ENCODE results near the gene RAB11FIP4.

RAB11FIP4 gene

GRCh38 chr17:31479524-31479923 is 88.0 kb downstream of the RAB11FIP4 start:
- Histone ChIP-seq H3K36me3 (no peaks in the 10 kb centered on the region), H3K9me3 (replicated peaks in 1 of 11) (no peaks in the 10 kb centered on the region)
- no peak for TF ChIP-seq Cebpa-rat (IDR thresholded peaks at IDR 0.05)

GRCh38 chr17:31480067-31480466 is 88.6 kb downstream of the RAB11FIP4 start:
- no peak for TF ChIP-seq Cebpa-rat (IDR thresholded peaks at IDR 0.05)
- H3K4me2 ChIP-seq: no peak overlapping the region
- H3K36me3 ChIP-seq: no peaks in the 10 kb centered on the region
- no peaks in the 10 kb centered on the region for H3K9me3 ChIP-seq (replicated peaks in 1 of 11)
- H3K4me1 ChIP-seq: peaks cover 20 to 26% (median 23%) of the 10 kb centered on the region in 10 experiments
- H3K27ac ChIP-seq: no peak overlapping the region
- H3K9ac ChIP-seq: no peak overlapping the region
- H3K4me3 ChIP-seq: no peak overlapping the region
- H3K27me3 ChIP-seq: no peaks in the 10 kb centered on the region; a peak in 1 of 22 replicates
- no peaks in the 10 kb centered on the region for H4K20me1 ChIP-seq

More at GRCh38 chr17:31479524-31479923, 88.0 kb downstream of the RAB11FIP4 start:
- H4K20me1 ChIP-seq: no peaks in the 10 kb centered on the region
- peaks cover 25 to 31% (median 29%) of the 10 kb centered on the region in 10 experiments for H3K4me1 ChIP-seq
- no peak overlapping the region for H3K4me3 ChIP-seq
- H3K27ac ChIP-seq: no peak overlapping the region
- no peak overlapping the region for H3K9ac ChIP-seq
- H3K4me2 ChIP-seq: no peak overlapping the region
- no peaks in the 10 kb centered on the region; a peak in 1 of 22 replicates for H3K27me3 ChIP-seq

- no peaks in the 10 kb centered on the region for H4K20me1 ChIP-seq
- H3K4me1 ChIP-seq: peaks cover 9 to 15% (median 12%) of the 10 kb centered on the region in 10 experiments
- TF ChIP-seq Cebpa-rat (IDR thresholded peaks at IDR 0.05): no peak
These were observed 89.7 kb downstream of the RAB11FIP4 start for GRCh38 chr17:31480904-31481782.

GRCh38 chr17:31481783-31482081 is 90.3 kb downstream of the RAB11FIP4 start:
- no peak overlapping the region for H3K9ac ChIP-seq
- H3K27me3 ChIP-seq: no peaks in the 10 kb centered on the region
- no peaks in the 10 kb centered on the region for H3K9me3 ChIP-seq (replicated peaks in 1 of 11)
- TF ChIP-seq Cebpa-rat (IDR thresholded peaks at IDR 0.05): no peak
- H4K20me1 ChIP-seq: no peaks in the 10 kb centered on the region
- H3K4me3 ChIP-seq: no peak overlapping the region
- no peak overlapping the region for H3K27ac ChIP-seq
- no peaks in the 10 kb centered on the region for H3K36me3 ChIP-seq
- H3K4me2 ChIP-seq: no peak overlapping the region
- peaks cover 3 to 10% (median 7%) of the 10 kb centered on the region in 10 experiments for H3K4me1 ChIP-seq

More at GRCh38 chr17:31480904-31481782, 89.7 kb downstream of the RAB11FIP4 start:
- Histone ChIP-seq H3K36me3 (no peaks in the 10 kb centered on the region), H3K27ac (no peak overlapping the region), H3K9ac (no peak overlapping the region), H3K27me3 (no peaks in the 10 kb centered on the region), H3K9me3 (replicated peaks in 1 of 11) (no peaks in the 10 kb centered on the region), H3K4me2 (no peak overlapping the region), H3K4me3 (no peak overlapping the region)

GRCh38 chr17:31484821-31485220 is 93.3 kb downstream of the RAB11FIP4 start:
- Histone ChIP-seq H3K4me3 (no peak overlapping the region), H3K36me3 (no peaks in the 10 kb centered on the region), H3K27me3 (peaks cover 0 to 18% (median 0%) of the 10 kb centered on the region in 11 experiments; a peak in 6 of 22 replicates), H3K4me1 (peaks cover 14 to 26% (median 23%) of the 10 kb centered on the region in 10 experiments), H3K9me3 (replicated peaks in 1 of 11) (no peaks in the 10 kb centered on the region), H3K4me2 (no peak overlapping the region), H4K20me1 (peaks cover 0 to 17% (median 14%) of the 10 kb centered on the region in 11 experiments; a peak in 18 of 22 replicates), H3K27ac (no peak overlapping the region), H3K9ac (no peak overlapping the region)
- TF ChIP-seq Cebpa-rat (IDR thresholded peaks at IDR 0.05): no peak

- peaks cover 0 to 23% (median 0%) of the 10 kb centered on the region in 11 experiments; a peak in 6 of 22 replicates for H3K27me3 ChIP-seq
- H3K4me2 ChIP-seq: peak overlapping the region in 7 of 11 experiments; percentile 71 to 100 (median 92); a peak in 14 of 22 replicates
- H3K4me3 ChIP-seq: no peak overlapping the region
- peaks cover 0 to 34% (median 30%) of the 10 kb centered on the region in 11 experiments; a peak in 18 of 22 replicates for H4K20me1 ChIP-seq
- TF ChIP-seq Cebpa-rat (IDR thresholded peaks at IDR 0.05): no peak
- no peaks in the 10 kb centered on the region for H3K9me3 ChIP-seq (replicated peaks in 1 of 11)
- no peak overlapping the region for H3K27ac ChIP-seq
- H3K9ac ChIP-seq: no peak overlapping the region
- H3K4me1 ChIP-seq: peaks cover 27 to 43% (median 40%) of the 10 kb centered on the region in 10 experiments
- no peaks in the 10 kb centered on the region for H3K36me3 ChIP-seq
These were observed 95.0 kb downstream of the RAB11FIP4 start for GRCh38 chr17:31486351-31487062.

- Histone ChIP-seq H3K9ac (peak overlapping the region; percentile 37 to 81 (median 77); a peak in 19 of 22 replicates), H3K27ac (peak overlapping the region in 4 of 11 experiments; percentile 17 to 45 (median 26); a peak in 4 of 22 replicates)
These were observed 95.7 kb downstream of the RAB11FIP4 start for GRCh38 chr17:31487063-31487647.

GRCh38 chr17:31487648-31488263 is 96.3 kb downstream of the RAB11FIP4 start:
- H3K4me2 ChIP-seq: peak overlapping the region; percentile 88 to 100 (median 98)
- peaks cover 0 to 47% (median 40%) of the 10 kb centered on the region in 11 experiments; a peak in 18 of 22 replicates for H4K20me1 ChIP-seq
- peak overlapping the region in 10 of 11 experiments; percentile 66 to 88 (median 76); a peak in 21 of 22 replicates for H3K27ac ChIP-seq
- H3K4me3 ChIP-seq: peak overlapping the region; percentile 83 to 94 (median 88)
- peaks cover 39 to 55% (median 52%) of the 10 kb centered on the region in 10 experiments for H3K4me1 ChIP-seq
- H3K9ac ChIP-seq: peak overlapping the region; percentile 77 to 89 (median 81)
- TF ChIP-seq Cebpa-rat (IDR thresholded peaks at IDR 0.05): no peak
- H3K27me3 ChIP-seq: peaks cover 0 to 23% (median 0%) of the 10 kb centered on the region in 11 experiments; a peak in 6 of 22 replicates
- H3K36me3 ChIP-seq: no peaks in the 10 kb centered on the region
- no peaks in the 10 kb centered on the region for H3K9me3 ChIP-seq (replicated peaks in 1 of 11)

More at GRCh38 chr17:31487063-31487647, 95.7 kb downstream of the RAB11FIP4 start:
- Histone ChIP-seq H3K36me3 (no peaks in the 10 kb centered on the region), H3K4me1 (peaks cover 33 to 49% (median 46%) of the 10 kb centered on the region in 10 experiments), H4K20me1 (peaks cover 0 to 41% (median 36%) of the 10 kb centered on the region in 11 experiments; a peak in 18 of 22 replicates), H3K27me3 (peaks cover 0 to 23% (median 0%) of the 10 kb centered on the region in 11 experiments; a peak in 6 of 22 replicates), H3K4me2 (peak overlapping the region; percentile 71 to 100 (median 97)), H3K9me3 (replicated peaks in 1 of 11) (no peaks in the 10 kb centered on the region), H3K4me3 (peak overlapping the region; percentile 83 to 94 (median 88))
- no peak for TF ChIP-seq Cebpa-rat (IDR thresholded peaks at IDR 0.05)

Measured in BLaER1 treated with 17β-estradiol and CSF1 and Interleukin-3, amounts not matched to agents 10 nM and 100 nM (cell line).